ENCODE data around the gene EIF4A2.

- no peak for TF ChIP-seq CTCF (IDR thresholded peaks at IDR 0.05)
- no peak for TF ChIP-seq POLR2AphosphoS5 (IDR thresholded peaks at IDR 0.05; ENCODE audit: low read depth, low read length)
- TF ChIP-seq SIN3A (IDR thresholded peaks at IDR 0.05; ENCODE audit: borderline replicate concordance, insufficient read depth, low read depth, low read length): no peak
- TF ChIP-seq, protein P1, sequence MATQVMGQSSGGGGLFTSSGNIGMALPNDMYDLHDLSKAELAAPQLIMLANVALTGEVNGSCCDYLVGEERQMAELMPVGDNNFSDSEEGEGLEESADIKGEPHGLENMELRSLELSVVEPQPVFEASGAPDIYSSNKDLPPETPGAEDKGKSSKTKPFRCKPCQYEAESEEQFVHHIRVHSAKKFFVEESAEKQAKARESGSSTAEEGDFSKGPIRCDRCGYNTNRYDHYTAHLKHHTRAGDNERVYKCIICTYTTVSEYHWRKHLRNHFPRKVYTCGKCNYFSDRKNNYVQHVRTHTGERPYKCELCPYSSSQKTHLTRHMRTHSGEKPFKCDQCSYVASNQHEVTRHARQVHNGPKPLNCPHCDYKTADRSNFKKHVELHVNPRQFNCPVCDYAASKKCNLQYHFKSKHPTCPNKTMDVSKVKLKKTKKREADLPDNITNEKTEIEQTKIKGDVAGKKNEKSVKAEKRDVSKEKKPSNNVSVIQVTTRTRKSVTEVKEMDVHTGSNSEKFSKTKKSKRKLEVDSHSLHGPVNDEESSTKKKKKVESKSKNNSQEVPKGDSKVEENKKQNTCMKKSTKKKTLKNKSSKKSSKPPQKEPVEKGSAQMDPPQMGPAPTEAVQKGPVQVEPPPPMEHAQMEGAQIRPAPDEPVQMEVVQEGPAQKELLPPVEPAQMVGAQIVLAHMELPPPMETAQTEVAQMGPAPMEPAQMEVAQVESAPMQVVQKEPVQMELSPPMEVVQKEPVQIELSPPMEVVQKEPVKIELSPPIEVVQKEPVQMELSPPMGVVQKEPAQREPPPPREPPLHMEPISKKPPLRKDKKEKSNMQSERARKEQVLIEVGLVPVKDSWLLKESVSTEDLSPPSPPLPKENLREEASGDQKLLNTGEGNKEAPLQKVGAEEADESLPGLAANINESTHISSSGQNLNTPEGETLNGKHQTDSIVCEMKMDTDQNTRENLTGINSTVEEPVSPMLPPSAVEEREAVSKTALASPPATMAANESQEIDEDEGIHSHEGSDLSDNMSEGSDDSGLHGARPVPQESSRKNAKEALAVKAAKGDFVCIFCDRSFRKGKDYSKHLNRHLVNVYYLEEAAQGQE (IDR thresholded peaks at IDR 0.05; ENCODE audit: insufficient read depth in 1 of 2, low read depth in 2 of 2, low read length in 1 of 2): no peak
Observed at GRCh38 chr3:186800285-186800684, 16.9 kb downstream of the EIF4A2 start.

Measured in Panc1 (cell line).